Superior temporal gyrus (tissue), 1 donor: ENCODE measurements around the gene PLEKHO2.

ENCODE experiments used
- DNase-seq: peaks from one replicate; pipeline ENCODE4 v3.0.0-alpha.2; 2016; ENCODE audit errors: extremely low spot score

Gene PLEKHO2

DNA sequence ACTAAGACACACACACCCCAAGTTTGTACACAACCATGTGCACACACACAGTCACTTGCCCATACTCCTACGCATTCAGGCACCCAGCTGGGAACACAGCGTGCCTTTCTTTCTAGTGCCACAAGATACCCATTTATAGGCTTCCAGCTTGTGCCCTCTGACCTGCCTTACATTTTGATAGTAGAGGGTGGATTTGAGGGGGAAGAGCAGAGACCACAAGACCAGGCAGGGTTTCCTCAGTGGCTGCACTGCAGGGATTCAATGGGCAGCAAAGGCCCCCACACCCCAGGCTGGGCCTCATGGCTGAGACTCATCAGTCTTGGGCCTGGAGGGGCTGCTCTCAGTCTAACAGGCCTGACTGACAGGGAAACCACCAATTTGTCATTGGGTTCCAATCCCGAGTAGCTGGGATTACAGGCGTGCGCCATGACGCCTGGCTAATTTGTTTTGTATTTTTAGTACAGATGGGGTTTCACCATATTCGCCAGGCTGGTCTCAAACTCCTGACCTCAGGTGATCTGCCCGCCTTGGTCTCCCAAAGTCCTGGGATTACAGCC lies 51.2 kb downstream of the PLEKHO2 start:
- no peak for DNase-seq

DNA sequence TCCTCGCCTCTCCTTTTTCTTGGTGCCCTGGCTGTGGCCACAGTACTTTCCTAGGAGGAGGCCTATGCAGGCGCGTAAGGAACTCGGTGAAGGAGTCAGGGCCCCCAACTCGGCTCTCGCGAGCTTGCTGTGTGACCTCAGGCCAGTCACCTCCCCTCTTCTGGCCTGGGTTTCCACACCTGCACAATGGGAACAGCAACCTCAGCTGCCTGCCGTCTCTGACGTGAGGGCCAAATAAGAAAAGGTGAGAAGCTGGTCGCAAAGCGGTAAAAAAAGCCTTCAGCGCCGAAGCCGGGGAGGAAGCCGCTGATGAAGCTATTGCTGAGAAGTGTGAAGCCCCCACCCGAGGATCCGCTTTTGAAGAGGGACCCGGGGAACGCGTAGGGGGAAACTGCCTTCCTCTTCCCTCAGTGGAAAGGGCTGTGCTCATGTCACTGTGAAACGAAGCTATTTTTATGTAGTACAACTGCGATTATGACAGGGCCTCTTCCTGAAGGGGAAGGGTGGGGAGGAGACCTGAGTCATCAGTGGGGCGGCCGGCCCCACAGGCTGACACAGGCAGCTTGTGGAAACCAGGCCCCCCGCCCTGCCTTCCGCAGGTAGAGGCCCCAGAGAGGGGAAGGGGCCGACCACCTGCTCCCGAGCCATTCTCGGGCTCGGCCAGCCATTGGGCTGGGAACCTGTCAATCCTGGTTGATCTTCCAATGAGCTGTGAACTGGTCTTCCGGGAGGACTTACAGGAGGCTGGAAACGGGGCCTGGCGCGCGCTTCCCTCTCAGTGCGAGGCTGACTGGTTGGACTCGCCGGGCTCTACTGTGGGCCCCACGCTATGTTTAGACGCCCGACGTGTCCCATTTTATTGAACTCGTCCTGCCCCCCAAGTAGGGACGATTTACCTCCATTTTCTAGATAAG lies 52.0 kb downstream of the PLEKHO2 start:
- peak; percentile 92 for DNase-seq

DNA sequence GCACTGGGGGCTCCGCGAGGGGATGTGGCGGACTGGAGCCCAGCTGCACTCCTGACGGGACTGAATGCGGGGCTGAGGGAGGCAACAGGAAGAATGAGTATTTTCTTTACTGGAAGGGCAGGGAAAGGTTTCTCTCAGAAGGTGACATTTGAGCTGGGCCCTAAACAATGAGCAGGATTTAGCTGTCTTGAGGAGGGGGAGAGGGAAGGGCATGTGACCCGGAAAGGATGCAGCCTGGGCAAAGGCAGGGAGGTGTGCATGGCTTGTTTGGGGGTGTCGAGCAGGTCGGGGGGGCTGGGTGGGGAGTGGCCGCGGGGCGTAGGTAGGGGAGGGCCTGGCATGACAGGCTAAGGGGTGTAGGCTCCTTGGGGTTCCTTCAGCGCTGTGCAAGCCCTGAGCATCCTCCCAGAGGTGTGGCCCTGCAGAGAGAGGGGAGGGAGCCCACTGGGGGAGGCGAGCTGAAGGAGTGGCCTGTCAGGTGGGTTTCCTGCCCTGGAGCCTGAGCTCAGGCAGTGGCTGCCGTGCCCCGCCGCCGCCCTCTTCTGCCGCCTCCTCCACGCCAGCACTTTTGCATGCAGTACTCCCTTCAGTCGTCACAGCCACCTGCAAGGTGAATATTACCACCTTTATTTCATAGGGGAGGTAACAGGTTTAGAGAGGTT lies 52.8 kb downstream of the PLEKHO2 start:
- DNase-seq: no peak

DNA sequence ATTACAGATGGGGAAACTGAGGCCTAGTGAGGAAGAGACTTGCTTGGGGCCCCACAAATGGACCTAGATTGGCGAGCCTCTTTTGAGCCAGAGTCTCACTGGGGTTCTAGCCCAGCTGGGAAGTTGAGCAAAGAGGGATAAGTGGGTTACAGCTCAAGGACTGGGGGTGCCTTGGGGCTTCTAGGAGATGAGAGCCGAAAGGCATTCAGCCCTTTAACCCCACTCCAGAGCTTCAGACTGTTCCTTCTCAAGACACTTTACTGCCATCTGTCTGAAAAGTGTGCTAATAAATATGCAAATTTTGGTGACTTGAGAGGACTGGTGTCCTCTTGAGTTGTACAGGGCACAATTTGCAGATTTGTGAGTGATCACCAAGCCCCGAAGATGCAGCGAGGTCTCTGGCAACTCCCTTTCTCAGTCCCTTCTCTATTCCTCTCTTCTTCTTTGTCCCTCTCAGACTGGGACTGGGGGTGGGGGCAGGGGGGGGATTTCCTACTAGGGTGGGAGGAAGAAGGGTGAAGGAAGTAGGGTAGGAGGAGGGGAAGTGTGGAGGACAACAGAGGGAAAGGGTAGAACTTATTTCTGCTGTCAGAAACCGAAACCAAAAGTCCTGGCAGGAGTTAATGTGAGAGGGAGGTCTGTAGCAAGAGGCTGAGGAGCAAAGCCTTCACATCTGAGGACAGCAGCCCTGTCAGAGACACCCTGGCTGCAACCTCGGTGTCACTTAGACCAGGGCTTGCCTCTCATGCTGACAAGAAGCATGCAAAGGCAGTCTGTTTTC lies 53.8 kb downstream of the PLEKHO2 start:
- DNase-seq: peak; percentile 33

DNA sequence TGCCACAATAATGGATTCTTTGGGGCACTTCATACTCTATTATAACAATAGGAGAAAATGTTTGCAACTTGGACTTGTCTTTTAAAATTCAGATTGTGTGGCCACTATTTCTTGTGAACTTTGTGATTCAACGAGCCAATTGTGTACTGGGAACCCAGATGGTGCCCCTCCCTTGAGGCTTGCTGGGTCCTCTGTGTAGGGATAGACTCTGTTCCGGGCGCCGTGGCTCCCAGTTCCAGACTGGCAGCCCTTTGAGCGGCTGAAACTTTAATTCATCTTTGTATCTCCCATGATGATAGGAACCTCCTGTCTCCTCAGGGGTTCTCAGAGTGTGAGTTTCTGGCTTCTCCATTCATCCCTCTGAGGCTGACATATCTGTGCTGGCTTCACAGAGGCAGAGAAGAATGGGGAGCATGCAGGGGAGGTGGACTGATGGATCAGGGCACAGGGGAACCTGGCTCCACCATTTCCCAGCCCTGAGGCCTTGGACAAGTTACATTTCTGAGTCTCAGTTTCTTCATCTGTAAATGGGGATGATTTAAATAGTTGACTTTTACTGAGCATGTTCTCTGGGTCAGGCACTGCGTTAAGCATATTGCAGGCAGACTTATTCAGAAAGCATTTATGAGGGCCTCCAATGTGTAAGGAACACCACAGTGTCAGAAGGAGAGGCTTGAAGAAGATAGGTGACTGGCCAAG lies 54.8 kb downstream of the PLEKHO2 start:
- DNase-seq: no peak

DNA sequence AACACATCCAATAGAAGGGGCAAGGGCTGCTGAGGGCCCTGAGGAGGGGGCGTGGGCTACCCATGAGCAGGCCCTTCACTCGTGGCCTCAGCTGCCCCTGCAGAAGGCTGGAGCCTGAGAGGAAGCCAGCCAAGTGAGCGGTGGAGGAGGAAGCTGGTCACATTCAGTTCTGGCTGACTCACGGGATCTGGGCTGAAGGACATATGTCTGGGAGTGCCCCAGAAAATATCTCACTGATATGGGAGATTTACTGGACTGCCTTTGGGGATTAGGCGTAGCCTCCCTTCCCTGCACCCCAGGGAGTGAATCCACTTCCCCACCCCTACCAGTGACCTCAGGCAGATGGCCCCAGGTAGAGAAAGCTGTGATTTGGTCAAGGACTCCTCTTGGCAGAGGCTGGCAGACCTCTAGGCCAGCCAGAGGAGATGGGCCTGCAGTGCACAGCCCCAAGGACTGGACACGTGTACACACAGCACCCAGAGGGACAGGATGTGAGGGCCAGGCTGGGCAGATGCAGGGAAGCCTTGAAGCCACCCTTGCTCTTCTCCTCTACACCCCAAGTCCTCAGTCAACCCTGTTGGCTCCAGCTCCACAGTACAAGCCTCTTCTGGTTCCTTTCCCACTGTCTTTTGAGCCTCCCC lies 55.8 kb downstream of the PLEKHO2 start:
- no peak for DNase-seq

DNA sequence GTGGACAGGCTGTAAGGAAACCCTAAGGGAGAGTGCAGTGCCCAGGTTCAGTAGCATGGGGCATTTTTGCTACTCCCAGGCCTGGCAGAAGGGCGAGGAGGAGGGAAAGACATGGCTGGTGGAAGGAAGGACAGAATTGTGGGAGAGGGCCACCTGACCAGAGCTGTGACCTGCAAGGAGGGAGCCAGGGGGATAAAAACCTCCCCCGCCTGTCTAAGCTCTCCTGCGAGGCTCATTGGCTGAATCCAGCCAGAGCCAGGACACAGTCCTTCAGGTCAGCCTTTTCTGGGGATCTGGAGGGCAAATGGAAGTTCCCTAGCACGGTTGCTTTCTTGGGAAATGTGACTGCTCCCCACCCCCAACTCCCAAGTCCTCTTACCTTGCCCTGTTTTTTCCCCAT lies 56.7 kb downstream of the PLEKHO2 start:
- no peak for DNase-seq

DNA sequence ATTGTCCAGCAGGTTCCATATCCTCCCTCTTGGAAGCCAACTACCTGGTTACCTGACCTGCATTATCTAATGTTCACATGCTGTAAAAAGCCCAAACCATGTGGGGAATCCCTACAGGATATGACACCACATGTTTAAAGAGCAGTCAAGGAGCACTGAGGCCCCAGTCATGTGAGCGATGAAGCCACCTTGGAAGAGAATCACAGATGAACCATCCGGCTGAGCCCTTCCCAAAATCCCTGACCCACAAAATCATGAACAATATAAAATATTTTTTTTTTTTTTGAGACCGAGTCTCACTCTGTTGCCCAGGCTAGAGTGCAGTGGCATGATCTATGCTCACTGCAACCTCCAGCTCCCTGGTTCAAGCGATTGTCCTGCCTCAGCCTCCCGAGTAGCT lies 59.4 kb downstream of the PLEKHO2 start:
- DNase-seq: no peak

DNA sequence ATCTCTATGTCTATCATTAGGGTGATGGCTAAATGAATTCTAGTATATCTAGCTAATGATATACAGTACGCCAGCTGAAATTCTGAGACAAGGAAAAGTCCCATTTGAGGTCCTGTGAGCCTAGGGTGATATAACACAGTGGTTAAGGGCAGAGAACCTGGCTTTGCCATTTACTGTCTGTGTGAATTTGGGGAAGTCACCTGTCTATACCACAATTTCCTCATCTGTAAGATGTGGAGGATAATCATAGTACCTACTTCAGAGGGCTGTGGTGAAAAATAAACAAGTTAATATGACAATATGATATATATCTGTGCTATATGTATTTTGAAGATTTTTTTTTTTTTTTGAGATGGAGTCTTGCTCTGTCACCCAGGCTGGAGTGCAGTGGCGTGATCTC lies 60.2 kb downstream of the PLEKHO2 start:
- DNase-seq: no peak

DNA sequence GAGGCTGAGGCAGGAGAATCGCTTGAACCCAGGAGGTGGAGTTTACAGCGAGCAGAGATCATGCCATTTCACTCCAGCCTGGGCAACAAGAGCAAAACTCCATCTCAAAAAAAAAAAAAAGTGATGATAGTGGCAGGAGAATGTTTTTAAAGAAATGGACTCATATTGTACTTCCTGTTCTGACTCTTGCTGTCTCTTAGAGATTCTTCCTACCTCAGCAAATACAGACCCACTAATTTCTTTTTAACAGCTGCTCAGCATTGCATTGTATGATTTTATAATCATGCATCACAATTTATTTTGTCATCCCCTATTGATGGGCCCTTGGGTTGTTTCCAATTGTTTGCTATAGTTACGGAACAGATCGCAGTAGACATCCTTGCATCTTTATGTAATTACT lies 61.1 kb downstream of the PLEKHO2 start:
- no peak for DNase-seq

DNA sequence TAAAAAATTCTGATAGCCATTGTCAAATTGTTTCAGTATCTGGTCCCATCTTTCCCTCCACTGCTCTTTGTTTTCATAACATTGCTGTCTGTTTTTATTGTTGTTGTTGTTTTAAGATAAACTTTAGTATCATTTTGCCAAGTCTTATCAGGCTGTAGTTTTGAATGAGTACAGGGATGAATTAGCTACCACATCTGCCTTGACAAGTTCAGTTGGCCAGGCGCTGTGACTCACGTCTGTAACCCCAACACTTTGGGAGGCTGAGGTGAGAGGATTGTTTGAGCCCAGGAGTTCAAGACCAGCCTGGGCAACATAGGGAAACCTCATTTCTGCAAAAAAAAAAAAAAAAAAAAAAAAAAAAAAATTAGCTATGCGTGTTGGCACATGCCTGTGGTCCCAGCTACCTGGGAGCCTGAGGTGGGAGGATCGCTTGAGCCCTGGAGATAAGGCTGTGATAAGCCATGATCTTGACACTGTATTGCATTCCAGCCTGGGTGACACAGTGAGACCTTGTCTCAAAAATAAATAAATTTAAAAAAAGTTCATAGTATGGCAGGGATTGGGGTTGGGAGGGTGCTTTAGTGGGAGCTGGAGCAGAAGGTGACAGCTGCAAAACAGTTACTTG lies 61.7 kb downstream of the PLEKHO2 start:
- DNase-seq: no peak

DNA sequence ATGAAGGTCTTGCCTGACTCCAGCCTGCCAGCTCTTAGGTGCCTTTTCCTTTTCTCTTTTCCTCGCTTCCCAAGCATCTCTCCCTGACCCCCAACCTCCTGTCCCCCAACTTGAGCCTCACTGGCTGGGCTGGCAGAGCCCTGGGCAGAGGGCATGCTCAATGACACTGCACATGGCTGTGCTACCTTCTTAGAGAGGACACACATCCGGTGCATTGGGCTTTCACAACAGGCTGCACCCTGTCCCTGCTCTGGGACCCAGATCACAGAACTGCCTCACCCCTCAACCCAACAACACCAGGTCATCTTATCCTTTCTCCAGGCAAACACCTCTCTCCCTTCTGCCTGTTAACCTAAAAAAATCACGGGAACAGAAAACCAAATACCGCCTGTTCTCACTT lies 62.5 kb downstream of the PLEKHO2 start:
- no peak for DNase-seq

DNA sequence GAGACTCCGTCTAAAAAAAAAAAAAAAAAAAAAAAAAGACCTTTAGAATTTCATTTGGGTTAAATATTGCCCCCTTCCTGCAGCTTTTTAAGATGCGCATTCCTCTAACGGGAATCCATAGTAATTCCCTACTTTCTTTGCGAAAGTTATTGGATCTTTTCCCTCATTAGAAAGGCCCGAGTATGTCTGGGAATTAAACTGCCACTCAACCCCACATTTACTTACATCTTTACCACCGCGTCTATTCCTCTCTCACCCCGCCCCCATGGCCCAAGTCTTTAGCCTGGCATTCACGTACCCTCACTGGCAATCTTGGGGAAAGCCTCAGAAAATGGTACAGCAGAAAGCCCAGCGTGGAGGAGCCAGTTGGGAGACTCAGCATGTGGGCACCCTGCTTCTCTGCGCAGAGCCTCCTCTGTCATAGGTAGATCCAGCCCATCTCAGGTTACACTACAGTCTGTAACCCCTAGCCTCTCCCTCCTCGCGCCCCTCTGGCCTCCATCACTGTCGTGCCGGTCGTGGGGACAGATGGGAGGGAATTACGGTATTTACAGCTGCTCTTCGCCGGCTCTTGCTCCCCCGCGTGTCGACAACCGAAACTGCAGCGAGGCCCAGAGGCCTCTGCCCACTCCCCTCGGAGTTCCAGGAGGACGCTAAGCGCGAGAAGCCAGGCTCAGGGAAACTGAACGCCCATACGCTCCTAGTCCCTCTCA lies 63.6 kb downstream of the PLEKHO2 start:
- DNase-seq: peak; percentile 85

DNA sequence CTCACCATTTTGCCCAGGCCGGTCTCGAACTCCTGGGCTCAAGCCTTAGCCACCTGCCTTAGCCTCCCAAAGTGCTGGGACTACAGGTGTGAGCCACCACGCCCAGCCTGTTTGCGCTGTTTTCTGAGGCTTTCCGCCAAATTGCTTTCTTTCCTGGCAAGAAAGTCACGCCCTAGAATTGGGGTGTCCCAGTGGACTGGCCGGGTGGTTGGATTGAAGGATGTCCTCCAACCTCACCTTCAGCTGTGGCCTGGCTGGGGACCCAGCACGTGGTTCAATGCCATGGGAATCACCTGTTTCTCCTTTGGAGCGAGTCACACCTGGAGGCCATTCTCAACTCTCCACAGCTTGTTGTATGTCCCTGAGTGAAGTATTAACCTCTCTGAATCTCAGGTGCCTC lies 64.2 kb downstream of the PLEKHO2 start:
- DNase-seq: no peak

DNA sequence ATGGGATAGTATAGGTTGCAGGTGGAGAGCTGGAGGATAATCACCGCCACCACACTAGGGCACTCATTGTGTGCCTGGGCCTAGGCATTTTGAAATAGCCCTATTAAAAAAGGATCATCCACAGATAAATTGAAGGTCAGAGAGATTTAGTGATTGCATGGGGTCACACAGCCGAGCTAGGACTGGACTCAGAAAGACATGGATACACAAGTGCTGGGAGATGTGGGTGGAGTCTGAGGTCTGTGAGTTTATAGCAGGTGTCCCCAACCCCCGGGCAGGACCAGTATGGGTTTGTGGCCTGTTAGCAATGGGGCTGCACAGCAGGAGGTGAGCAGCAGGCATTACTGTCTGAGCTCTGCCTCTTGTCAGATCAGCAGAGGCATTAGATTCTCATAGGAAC lies 64.7 kb downstream of the PLEKHO2 start:
- DNase-seq: no peak

DNA sequence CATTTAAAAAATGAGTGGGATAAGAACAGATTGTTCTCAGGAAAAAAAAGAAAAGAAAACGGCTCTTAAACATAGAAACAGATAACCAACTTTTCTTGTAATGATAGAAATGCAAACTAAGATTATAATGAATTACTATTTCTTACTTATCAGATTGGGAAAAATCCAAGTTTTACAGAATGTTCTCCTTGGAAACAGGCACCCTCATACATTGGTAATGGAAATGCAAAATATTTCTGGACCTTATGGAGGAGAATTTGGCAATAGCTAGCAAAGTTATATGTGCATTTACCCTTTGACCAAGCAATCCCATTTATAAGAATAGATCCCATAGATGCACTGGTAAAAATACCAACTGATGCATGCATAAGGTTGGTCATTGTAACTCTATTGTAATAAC lies 66.3 kb downstream of the PLEKHO2 start:
- no peak for DNase-seq

DNA sequence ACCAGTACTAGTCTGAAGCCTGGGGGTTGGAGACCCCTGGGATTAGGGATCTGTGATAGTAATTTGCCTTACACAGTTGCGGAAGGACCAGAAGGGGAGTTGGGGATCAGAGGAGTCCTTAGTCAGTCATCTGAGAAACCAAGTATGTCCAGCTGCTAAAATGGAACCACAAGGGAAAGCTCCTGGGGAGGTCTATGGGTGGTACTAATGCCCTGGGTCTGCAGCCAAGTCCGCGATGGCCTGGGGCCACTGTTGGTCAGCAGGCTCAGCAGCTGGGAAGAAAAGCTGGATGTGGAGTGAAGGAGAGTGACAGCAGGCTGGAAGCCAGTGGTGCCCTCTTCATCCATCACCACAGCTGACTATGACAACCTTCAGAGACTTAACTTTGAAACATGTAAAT lies 67.8 kb downstream of the PLEKHO2 start:
- DNase-seq: no peak

DNA sequence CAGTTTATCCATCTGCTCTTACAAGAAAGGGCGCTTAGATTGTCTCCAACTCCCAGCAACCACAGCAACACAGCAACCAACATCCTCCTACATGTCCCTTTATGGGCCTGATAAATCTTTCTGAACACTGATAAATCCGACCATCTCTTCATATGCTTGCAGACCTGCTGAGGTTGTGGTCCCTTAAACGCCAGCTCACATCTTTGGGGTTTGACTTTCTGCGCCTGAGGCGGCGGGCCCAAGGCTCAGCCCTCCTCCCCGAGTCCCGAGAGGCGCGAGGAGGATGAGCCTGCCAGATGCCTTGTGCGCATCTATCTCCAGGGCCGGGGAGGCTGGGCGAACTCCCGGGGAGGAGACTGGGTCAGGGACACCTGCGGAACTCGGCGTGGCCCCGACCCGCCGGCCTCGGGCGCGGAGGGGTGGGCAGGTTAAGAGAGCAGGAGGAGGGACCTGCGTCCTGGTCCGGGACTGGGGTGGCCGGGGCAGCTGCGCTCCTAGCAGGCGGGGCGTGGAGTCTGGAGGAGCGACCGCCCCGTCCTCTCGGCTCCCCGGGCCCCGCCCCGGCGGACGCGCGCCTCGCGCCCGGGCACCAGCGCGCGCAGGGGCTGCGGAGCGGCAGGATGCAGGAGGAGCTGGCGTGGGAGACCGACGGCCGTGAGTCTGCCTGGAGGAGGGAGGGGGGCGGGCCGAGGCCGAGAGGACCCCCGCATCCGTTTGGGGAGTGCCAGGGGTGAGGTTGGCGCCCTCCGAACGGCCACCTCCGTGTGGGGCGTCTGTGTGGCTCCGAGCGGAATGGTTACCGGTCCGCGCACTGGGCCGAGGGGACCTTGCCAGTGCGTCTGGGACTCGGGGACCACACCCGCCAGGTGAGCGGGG lies 69.8 kb downstream of the PLEKHO2 start, which contains the start of gene ANKDD1A:
Gene ANKDD1A (plus strand): TSS at position 592 of the 876 bp plus-strand sequence. CDS start 29 bp downstream, at position 621.
- DNase-seq: peak; percentile 39
